ENCODE measurements around the gene PTPN9. TPM values are rescaled to one million over a fixed set of nuclear protein-coding genes. Genes with fewer than 3 reads are reported as not detected.

Gene PTPN9
- total RNA-seq, 1 donor from 2014 or later, result 138 TPM

DNA sequence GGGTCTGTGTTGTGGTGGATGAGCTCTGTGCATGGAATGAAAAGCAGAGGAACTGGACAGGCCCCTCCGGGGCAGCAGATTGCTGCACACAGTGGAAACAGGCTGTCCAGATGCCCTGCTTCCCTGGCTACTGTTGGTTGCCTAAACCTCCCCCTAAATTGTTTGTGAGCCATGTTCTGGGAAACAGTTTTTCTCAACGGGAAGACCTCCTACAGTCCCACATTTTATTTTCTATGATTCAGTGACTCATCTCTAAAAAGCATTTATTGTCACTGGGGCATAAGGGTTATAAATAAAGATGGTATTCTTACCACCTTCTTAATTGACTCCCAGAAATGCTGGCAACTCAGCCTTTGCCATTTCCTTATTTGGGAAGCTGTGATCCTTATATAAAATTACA, 20.3 kb upstream of the PTPN9 start:
- DNase-seq, result no peak
- TF ChIP-seq CTCF (IDR thresholded peaks at IDR 0.05; ENCODE audit: partially characterized antibody, unreplicated experiment), result no peak
- no peak overlapping the region for H3K4me3 Mint-ChIP-seq (ENCODE audit: unreplicated experiment)
- H3K9me3 Mint-ChIP-seq (ENCODE audit: unreplicated experiment), result no peaks in the 10 kb centered on the region
- H3K27me3 Mint-ChIP-seq (ENCODE audit: unreplicated experiment), result no peaks in the 10 kb centered on the region
- H3K4me1 Mint-ChIP-seq (ENCODE audit: low read depth, unreplicated experiment), result peaks cover 5% of the 10 kb centered on the region
- no peaks in the 10 kb centered on the region for H3K36me3 Mint-ChIP-seq (ENCODE audit: unreplicated experiment)
- H3K27ac Mint-ChIP-seq (ENCODE audit: unreplicated experiment), result no peak overlapping the region

DNA sequence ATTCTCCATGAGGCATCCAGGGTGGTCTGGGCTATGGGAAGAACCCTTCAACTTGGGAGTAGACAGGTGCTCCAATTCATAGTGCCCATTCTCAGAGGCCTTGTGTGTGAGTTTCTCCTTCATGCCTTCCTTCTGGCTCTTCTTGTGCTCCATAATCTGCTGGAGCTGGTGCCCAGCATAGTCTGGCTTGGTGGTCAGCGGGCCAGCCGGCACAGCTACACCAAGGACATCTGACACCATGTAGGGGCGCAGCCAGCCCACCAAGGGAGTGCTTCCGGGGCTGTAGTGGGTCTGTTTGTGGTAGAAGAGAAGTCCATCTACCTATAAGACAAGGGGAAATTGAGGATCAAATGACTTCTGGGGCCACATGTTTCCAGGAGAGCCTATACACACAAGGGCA, 19.2 kb upstream of the PTPN9 start:
- H3K36me3 Mint-ChIP-seq (ENCODE audit: unreplicated experiment), result no peaks in the 10 kb centered on the region
- no peaks in the 10 kb centered on the region for H3K9me3 Mint-ChIP-seq (ENCODE audit: unreplicated experiment)
- peaks cover 5% of the 10 kb centered on the region for H3K4me1 Mint-ChIP-seq (ENCODE audit: low read depth, unreplicated experiment)
- DNase-seq, result no peak
- no peak overlapping the region for H3K27ac Mint-ChIP-seq (ENCODE audit: unreplicated experiment)
- H3K27me3 Mint-ChIP-seq (ENCODE audit: unreplicated experiment), result no peaks in the 10 kb centered on the region
- H3K4me3 Mint-ChIP-seq (ENCODE audit: unreplicated experiment), result no peak overlapping the region
- TF ChIP-seq CTCF (IDR thresholded peaks at IDR 0.05; ENCODE audit: partially characterized antibody, unreplicated experiment), result no peak

DNA sequence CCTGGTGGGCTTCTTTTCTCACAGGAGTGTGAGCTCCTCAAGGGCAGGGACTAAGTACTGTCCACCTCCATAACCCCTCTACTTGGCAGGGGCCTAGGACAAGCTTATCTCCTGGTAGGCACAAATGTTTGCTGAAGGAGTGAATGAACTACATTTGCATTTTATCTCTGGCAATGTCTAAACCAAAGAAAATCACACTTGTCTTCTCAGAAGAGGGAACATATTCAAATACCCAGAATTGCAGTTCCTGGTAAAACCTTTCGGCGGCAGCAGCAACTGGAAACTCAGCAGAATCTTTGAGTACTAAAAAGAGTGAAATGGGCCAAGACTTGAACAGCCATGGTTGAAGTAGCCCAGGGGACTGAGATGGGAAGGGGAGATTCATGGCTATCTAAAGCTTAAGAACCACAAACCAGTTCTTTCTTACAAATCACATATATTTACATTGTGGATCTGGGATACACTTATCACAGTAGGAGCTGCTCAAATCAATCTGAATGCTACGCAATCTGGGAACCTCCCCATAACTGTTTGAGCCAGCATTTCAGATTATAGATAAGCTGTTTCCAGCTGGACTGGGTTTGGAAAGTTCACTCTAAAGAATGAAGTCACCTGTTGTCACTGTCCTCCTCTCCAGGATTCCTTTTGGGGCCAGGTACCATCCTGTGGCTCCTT, 18.7 kb upstream of the PTPN9 start:
- Mint-ChIP-seq H3K4me1 (ENCODE audit: low read depth, unreplicated experiment) (peaks cover 5% of the 10 kb centered on the region), H3K27me3 (ENCODE audit: unreplicated experiment) (no peaks in the 10 kb centered on the region), H3K4me3 (ENCODE audit: unreplicated experiment) (no peak overlapping the region), H3K9me3 (ENCODE audit: unreplicated experiment) (no peaks in the 10 kb centered on the region), H3K36me3 (ENCODE audit: unreplicated experiment) (no peaks in the 10 kb centered on the region), H3K27ac (ENCODE audit: unreplicated experiment) (no peak overlapping the region)
- no peak for DNase-seq
- TF ChIP-seq CTCF (IDR thresholded peaks at IDR 0.05; ENCODE audit: partially characterized antibody, unreplicated experiment), result peak; percentile 46

GRCh38 chr15:75596703-75597345, 17.7 kb upstream of the PTPN9 start:
- no peak overlapping the region for H3K27ac Mint-ChIP-seq (ENCODE audit: unreplicated experiment)
- no peak for DNase-seq

More at GRCh38 chr15:75596703-75597345, 17.7 kb upstream of the PTPN9 start:
- no peak overlapping the region for H3K4me3 Mint-ChIP-seq (ENCODE audit: unreplicated experiment)
- no peak for TF ChIP-seq CTCF (IDR thresholded peaks at IDR 0.05; ENCODE audit: partially characterized antibody, unreplicated experiment)
- H3K9me3 Mint-ChIP-seq (ENCODE audit: unreplicated experiment), result no peaks in the 10 kb centered on the region
- peaks cover 5% of the 10 kb centered on the region for H3K4me1 Mint-ChIP-seq (ENCODE audit: low read depth, unreplicated experiment)
- H3K36me3 Mint-ChIP-seq (ENCODE audit: unreplicated experiment), result no peaks in the 10 kb centered on the region
- no peaks in the 10 kb centered on the region for H3K27me3 Mint-ChIP-seq (ENCODE audit: unreplicated experiment)
